PC-3 (cell line): Measurements from ENCODE around the gene KANSL3. TPM values are rescaled to one million over a fixed set of nuclear protein-coding genes. Genes with fewer than 3 reads are reported as not detected.
A peak's percentile ranks its signal among the peaks of the same experiment; 100 is the strongest.

Experiments used
- ATAC-seq: fragments of 200-7000 bp; cut with Tn5 transposase; 2 replicates; pipeline ENCODE4 v1.9.1; 2020; ENCODE audit warnings: mild to moderate bottlenecking, moderate library complexity
- BruUV-seq: library from RNA; stranded (reverse); fragments of 400-500 nt; replicated peaks from 2 replicates; lab custom pipeline; 2021; lab: Mats Ljungman, UMichigan
- CTCF ChIA-PET: fragments of 300-600 bp; sonication (Branson Sonifier 250); formaldehyde crosslinking; loops from one replicate; lab custom pipeline; 2022; ENCODE audit warnings: antibody characterized with exemption; lab: Charles Lee
- POLR2A ChIA-PET: fragments of 300-600 bp; sonication (Branson Sonifier 250); formaldehyde crosslinking; loops from one replicate; lab custom pipeline; 2022; ENCODE audit warnings: antibody characterized with exemption; ENCODE audit not compliant: unreplicated experiment; lab: Charles Lee
- DNase-seq: peaks from one replicate; pipeline ENCODE4 v3.0.0-alpha.2; 2015
- H2AFZ ChIP-seq: fragments of 300-600 bp; sonication (generic); 2 replicates; pipeline ENCODE4 v1.6.0; 2016; ENCODE audit warnings: antibody characterized with exemption, low read length
- H3F3A ChIP-seq: fragments of 300-600 bp; sonication (generic); one replicate; pipeline ENCODE4 v1.6.0; 2017; ENCODE audit warnings: antibody characterized with exemption, low read length, control low read depth, mild to moderate bottlenecking; ENCODE audit not compliant: unreplicated experiment
- H3K27ac ChIP-seq: fragments of 300-600 bp; sonication (generic); 2 replicates; pipeline ENCODE4 v1.5.1; 2016; ENCODE audit warnings: mild to moderate bottlenecking, low read length
- H3K27me3 ChIP-seq: fragments of 300-600 bp; sonication (generic); 2 replicates; pipeline ENCODE4 v1.6.1; 2016; ENCODE audit warnings: low read length, mixed read lengths
- H3K36me3 ChIP-seq: fragments of 300-600 bp; sonication (generic); 2 replicates; pipeline ENCODE4 v1.6.1; 2016; ENCODE audit warnings: low read depth, mixed run types, low read length, mixed read lengths
- H3K4me1 ChIP-seq: fragments of 300-600 bp; sonication (generic); 2 replicates; pipeline ENCODE4 v1.5.1; 2016; ENCODE audit warnings: low read length; ENCODE audit not compliant: insufficient read depth
- H3K4me2 ChIP-seq: fragments of 300-600 bp; sonication (generic); 2 replicates; pipeline ENCODE4 v1.6.0; 2016; ENCODE audit warnings: low read length
- H3K4me3 ChIP-seq: fragments of 300-600 bp; sonication (generic); 2 replicates; pipeline ENCODE4 v1.5.1; 2016; ENCODE audit warnings: mild to moderate bottlenecking, low read length, mixed read lengths
- H3K79me2 ChIP-seq: fragments of 300-600 bp; sonication (generic); 2 replicates; pipeline ENCODE4 v1.6.1; 2017; ENCODE audit warnings: low read length, mixed read lengths
- H3K9ac ChIP-seq: fragments of 300-600 bp; sonication (generic); 2 replicates; pipeline ENCODE4 v1.6.0; 2016; ENCODE audit warnings: mild to moderate bottlenecking, low read length
- H3K9me2 ChIP-seq: fragments of 300-600 bp; sonication (generic); replicated peaks from 2 replicates; pipeline ENCODE4 v1.6.1; 2016; ENCODE audit warnings: mixed run types, low read length, mixed read lengths
- H3K9me3 ChIP-seq: fragments of 300-600 bp; sonication (generic); 2 replicates; pipeline ENCODE4 v1.6.1; 2016; ENCODE audit warnings: low read length, mixed read lengths
- H4K20me1 ChIP-seq: fragments of 300-600 bp; sonication (generic); 2 replicates; pipeline ENCODE4 v1.6.1; 2016; ENCODE audit warnings: low read length, mixed read lengths
- CTCF ChIP-seq: fragments of 300-600 bp; sonication (generic); conservative IDR thresholded peaks from 2 replicates; pipeline ENCODE4 v1.5.1; 2017; ENCODE audit warnings: antibody characterized with exemption, low read depth, mild to moderate bottlenecking, low read length
- EZH2 ChIP-seq: fragments of 300-600 bp; sonication (generic); IDR thresholded peaks from one replicate; pipeline ENCODE4 v1.6.1; 2017; ENCODE audit warnings: antibody characterized with exemption, mild to moderate bottlenecking, low read length; ENCODE audit not compliant: unreplicated experiment
- EZH2phosphoT487 ChIP-seq: fragments of 300-600 bp; sonication (generic); IDR thresholded peaks from 2 replicates; pipeline ENCODE4 v1.6.1; 2018; ENCODE audit warnings: mild to moderate bottlenecking, antibody characterized with exemption, low read length, borderline replicate concordance
- intact Hi-C: fragments of 100-400 bp; cut with micrococcal nuclease; formaldehyde crosslinking; loops from 2 replicates; pipeline ENCODE4 v1.9.0; 2023
- total RNA-seq: library from RNA; depleted of rRNA; stranded (reverse); fragments of >200 nt; gene quantifications from 2 replicates; pipeline ENCODE4 v1.2.3, GENCODE V29; 2014

Gene KANSL3
- total RNA-seq, 1 experiment from 2014 or later = 30.6 TPM

- ATAC-seq = no peak
- Histone ChIP-seq H3K36me3 (no peaks in the 10 kb centered on the region), H3K4me3 (no peak overlapping the region), H3K27ac (no peak overlapping the region), H4K20me1 (no peaks in the 10 kb centered on the region), H3K27me3 (no peaks in the 10 kb centered on the region), H3K9me2 (no peaks in the 10 kb centered on the region), H2AFZ (no peak overlapping the region), H3K9ac (no peak overlapping the region), H3K4me2 (no peak overlapping the region), H3F3A (no peaks in the 10 kb centered on the region), H3K79me2 (no peaks in the 10 kb centered on the region), H3K9me3 (no peaks in the 10 kb centered on the region), H3K4me1 (no peaks in the 10 kb centered on the region)
- ChIA-PET CTCF (no interaction called here), POLR2A (no interaction called here)
- no peak for TF ChIP-seq EZH2
- no peak for TF ChIP-seq EZH2phosphoT487
- TF ChIP-seq CTCF = no peak
- no peak for DNase-seq
- intact Hi-C loops = no loop called here
- BruUV-seq = no TSS peak
Observed at GRCh38 chr2:96683972-96684820, 46.1 kb upstream of the KANSL3 start.

GRCh38 chr2:96683307-96683706 is 45.2 kb upstream of the KANSL3 start:
- no peak overlapping the region for H2AFZ ChIP-seq
- BruUV-seq = no TSS peak
- DNase-seq (no peak), ATAC-seq (no peak)
- H3K79me2 ChIP-seq = no peaks in the 10 kb centered on the region
- CTCF ChIA-PET = no interaction called here
- no peaks in the 10 kb centered on the region for H3K4me1 ChIP-seq
- no peaks in the 10 kb centered on the region for H3K9me3 ChIP-seq
- no peaks in the 10 kb centered on the region for H3F3A ChIP-seq
- no peaks in the 10 kb centered on the region for H3K9me2 ChIP-seq
- H3K27ac ChIP-seq = no peak overlapping the region
- H3K4me3 ChIP-seq = no peak overlapping the region
- H3K27me3 ChIP-seq = no peaks in the 10 kb centered on the region
- TF ChIP-seq EZH2 = no peak
- intact Hi-C loops = no loop called here
- H4K20me1 ChIP-seq = no peaks in the 10 kb centered on the region
- H3K36me3 ChIP-seq = no peaks in the 10 kb centered on the region
- POLR2A ChIA-PET = no interaction called here
- H3K9ac ChIP-seq = no peak overlapping the region
- H3K4me2 ChIP-seq = no peak overlapping the region

GRCh38 chr2:96681540-96681939 is 43.4 kb upstream of the KANSL3 start:
- ATAC-seq (peak; percentile 42; the same call in 1 of the 2 replicates), DNase-seq (peak; percentile 16)
- H2AFZ ChIP-seq = no peak overlapping the region
- H4K20me1 ChIP-seq = no peaks in the 10 kb centered on the region
- no peaks in the 10 kb centered on the region for H3K9me2 ChIP-seq
- no peak overlapping the region for H3K27ac ChIP-seq
- H3K9me3 ChIP-seq = no peaks in the 10 kb centered on the region
- no peaks in the 10 kb centered on the region for H3K79me2 ChIP-seq
- H3K27me3 ChIP-seq = no peaks in the 10 kb centered on the region
- H3K4me1 ChIP-seq = no peaks in the 10 kb centered on the region
- no peak overlapping the region for H3K4me3 ChIP-seq
- POLR2A ChIA-PET = interaction anchor here (0.5 to 1.0 kb wide), 3 partner anchors 41 to 170 kb away, joined by 3 to 6 read pairs (median 4); no protein-coding TSS in a partner anchor
- H3K9ac ChIP-seq = no peak overlapping the region
- H3K36me3 ChIP-seq = no peaks in the 10 kb centered on the region
- no peak for TF ChIP-seq EZH2
- no peak for TF ChIP-seq EZH2phosphoT487
- TF ChIP-seq CTCF = no peak
- no TSS peak for BruUV-seq
- H3K4me2 ChIP-seq = no peak overlapping the region
- CTCF ChIA-PET = no interaction called here
- intact Hi-C loops = no loop called here
- H3F3A ChIP-seq = no peaks in the 10 kb centered on the region
